GM19025 (cell line): ENCODE data around the gene RBM33.

Experiments
- ATAC-seq: cut with Tn5 transposase; IDR thresholded peaks from one replicate; pipeline ENCODE4 v1.9.1; 2021; ENCODE audit warnings: mild to moderate bottlenecking, low read depth, moderate library complexity; ENCODE audit not compliant: unreplicated experiment

Gene RBM33

DNA sequence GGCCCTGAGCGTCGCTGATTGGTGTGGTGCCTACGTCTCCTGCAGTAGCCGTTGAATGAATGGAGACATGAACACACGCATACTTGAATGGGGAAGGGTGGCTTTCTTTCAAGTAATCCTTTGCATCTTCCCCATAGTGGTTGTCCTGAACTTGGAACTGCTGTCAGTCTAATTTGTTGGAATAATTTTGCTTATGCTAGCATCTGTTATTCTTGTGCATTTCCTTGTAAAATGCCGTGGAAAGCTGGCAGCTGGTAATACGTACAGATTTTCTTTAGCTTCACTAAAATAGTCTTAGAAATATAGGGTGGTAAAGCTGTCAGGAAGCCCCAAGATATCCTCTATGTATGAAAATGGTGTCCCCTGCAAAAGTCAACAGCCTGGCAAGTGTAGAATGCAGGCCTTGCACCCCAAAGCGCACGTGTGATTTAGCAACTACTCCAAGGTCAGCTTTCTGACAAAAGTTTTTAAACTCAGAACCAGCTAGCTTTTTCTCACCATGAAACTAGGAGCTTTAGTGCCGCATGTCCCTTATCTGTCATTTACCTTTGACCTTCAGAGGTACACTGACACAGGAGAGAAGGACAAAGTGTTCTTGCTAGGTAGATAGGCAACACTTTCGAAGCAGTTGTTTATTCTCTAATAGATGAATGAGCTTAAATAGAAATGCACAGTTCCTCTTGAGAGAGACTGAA, 70.8 kb downstream of the RBM33 start:
- ATAC-seq = no peak

DNA sequence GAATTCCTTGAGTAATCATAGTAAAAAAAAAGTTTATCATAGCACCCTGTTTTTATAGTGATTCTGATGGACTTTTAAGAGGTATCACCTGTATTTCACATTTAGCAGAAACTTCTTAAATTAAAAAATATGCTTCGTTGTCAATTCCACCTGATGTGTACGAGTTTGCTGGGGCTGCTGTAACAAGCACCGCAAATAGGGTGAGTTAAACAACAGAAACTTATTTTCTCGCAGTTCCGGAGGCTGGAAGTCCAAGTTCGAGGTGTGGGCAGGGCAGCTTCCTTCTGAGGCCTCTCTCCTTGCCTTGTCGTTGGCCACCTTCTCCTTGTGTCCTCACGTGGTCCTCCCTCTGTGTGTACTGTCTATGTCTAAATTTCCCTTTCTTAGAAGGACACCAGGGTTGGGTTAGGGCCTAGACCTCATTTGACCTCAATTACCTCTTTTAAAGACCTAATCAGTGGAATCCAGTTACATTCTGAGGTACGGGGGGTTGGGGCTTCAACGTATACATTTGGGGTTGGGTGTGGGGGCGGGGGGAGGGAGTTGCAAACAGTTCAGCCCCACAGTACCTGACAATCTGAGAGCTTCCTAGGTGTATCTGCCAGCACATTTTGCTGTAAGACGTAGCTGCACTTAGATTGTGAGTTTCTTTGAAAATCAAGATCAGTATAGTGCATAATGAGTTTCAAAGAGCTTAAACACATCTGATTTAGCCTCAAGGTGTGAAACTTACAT, 72.7 kb downstream of the RBM33 start:
- ATAC-seq = no peak

DNA sequence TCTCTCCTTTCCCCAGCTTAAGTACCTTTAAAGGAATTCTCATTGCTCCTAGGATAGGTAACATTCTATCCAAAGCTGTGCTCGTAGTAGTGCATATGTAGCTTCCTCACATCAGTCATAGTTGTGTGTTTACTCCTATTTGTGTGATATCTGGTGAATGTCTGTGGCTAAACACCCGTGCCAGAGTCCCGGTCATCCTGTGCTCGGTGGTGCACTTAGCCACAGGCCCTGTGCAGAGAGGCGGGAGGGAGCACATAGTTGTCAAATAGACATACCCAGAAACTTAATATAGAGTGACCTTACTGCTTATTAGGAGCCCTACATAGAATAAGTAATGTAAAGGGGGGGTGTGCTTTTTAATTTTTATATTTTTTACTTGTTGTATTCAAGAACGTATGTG, 76.6 kb downstream of the RBM33 start:
- ATAC-seq = no peak

DNA sequence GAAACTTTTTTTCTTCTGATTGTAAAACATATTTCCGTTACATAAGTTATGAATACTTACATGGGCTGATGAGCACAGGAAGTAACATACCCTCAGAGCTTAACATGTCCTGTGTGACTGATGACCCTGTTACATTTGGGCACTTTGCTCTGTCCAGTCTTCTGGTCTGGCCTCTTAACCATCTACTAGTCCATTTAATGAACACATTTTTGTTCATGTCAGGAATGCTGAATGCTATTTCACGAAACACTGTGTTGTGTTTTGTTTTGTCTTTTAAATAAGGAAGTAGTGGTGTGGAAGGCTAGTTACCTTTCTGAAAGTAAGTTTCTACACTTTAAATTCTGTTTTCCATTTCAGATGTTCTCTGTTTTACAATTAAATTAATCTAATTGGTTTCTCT, 77.7 kb downstream of the RBM33 start:
- peak; percentile 48 for ATAC-seq

DNA sequence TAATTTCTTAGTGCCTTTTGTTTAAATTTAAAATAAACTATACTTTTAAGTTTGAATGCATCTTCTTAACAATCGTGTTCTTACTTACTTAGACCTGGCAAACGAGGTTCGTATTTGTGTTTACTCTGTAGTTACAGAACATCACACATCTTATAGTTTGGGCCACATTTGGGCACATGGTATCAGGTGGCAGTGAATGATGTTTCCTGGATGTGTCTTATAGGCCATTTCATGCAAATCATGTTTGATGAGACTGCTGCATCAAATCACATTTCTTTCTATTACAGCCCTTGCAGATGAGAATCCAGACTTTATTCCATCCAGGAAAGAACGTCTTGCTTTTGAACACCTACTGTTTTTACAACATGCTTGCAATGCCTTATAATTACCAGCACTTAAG, 78.5 kb downstream of the RBM33 start:
- ATAC-seq = no peak

DNA sequence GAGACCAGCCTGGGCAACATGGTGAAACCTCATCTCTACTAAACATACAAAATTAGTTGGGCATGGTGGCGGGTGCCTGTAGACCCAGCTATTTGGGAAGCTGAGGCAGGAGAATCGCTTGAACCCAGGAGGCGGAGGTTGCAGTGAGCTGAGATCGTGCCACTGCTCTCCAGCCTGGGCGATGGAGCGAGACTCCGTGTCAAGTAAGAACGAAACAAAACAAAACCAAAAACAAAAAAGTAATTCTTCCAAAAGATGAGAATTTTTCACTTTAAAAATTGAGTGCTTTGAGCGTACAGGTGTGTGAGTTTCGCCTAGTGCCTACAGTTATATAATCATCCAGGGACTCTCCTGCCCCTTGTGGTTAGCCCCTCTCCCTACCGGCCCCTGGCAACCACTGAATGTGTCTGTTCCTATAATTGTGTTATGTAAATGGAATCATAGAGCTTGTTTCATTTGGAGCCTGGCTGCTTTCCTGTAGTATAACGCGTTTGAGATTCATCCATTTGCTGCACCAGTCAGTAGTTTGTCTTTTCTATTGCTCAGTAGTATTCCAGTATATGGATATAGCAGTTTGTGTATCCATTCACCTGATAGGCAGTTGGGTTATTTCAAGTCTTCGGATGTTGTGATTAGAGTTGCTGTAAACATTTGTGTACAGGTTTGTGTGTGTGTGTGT, 80.0 kb downstream of the RBM33 start:
- peak; percentile 51 for ATAC-seq

DNA sequence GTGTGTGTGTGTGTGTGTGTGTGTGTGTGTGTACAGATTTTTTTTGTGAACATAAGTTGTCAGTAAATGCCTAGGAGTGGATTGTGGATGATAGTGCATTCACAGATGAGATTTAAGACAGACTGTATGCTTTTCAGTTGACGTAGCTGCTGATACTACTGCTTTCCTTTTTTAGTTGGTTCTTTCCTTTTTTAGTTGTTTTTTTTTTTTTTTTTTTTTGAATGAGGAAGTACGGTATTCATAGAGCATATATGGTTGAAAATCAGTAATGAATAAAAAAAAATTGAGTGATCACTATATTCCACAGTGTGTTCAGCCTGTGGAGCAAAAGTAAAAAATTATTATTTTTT, 80.5 kb downstream of the RBM33 start:
- no peak for ATAC-seq

DNA sequence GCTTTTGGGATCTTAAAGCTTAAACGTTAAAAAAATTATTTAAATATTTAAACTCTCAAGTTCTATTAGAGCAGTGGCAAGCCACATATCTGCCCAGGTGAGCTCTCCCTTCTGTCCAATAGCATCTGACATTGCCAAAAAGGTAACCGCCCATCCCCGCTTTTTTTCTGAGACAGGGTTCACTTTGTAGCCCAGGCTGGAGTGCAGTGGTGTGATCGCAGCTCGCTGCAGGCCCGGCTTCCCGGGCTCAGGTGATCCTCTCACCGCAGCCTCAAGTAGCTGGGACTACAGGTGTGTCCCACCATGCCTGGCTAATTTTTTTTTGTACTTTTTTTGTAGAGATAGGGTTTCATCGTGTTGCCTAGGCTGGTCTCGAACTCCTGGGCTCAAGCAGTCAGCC, 83.2 kb downstream of the RBM33 start:
- ATAC-seq = no peak

DNA sequence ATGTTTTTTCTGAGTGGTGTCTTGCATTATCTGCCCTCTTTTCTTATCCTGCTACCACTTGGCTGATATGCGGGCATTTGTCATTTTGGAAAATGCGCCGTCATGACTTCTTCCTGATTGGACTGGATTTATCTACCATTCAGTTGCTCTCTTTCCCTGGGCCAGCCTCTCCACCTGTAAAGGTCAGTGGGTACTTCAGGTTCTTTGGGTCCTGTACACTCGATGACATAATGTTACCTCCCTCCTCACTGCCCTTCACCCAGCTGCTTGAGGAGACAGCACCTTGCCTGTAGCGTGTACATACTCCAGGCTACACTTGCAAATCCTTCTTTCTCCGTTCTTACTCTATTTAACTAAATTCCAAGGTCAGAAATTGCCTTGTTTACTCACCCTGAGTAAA, 83.7 kb downstream of the RBM33 start:
- ATAC-seq = no peak

DNA sequence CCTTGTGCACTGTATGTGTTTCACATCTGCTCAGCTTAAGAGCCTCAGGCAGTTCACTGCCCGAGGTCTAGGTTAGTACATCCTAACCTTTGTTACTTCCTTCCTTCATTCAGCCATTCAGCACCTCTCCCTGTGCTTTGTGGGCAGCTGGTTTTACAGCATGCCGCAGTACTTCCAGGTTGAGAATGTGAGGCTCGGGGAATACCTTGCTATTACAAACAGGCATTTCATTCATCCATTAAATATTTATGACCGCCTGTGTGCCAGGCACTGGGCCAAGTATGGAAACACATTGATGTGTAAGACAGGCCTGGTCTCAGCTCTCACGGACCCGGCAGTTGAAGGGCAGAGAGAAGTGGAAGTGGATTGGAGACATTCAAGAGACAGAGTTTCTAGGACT, 85.4 kb downstream of the RBM33 start:
- no peak for ATAC-seq

DNA sequence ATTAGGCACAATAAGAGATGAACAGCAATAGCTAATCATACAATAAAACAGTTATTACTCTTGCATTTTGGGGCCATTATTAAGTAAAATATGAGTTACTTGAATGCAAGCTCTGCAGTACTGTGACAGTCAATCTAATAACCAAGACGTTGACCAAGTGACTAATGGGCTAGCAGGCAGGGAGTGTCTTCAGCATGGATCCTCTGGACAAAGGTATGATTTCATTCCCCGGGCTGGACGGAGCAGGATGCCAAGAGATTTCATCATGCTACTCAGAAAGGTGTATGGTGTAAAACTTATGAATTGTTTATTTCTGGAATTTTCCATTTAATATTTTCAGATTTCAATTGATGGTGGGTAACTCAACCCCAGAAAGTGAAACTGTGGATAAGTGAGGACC, 86.9 kb downstream of the RBM33 start:
- no peak for ATAC-seq

DNA sequence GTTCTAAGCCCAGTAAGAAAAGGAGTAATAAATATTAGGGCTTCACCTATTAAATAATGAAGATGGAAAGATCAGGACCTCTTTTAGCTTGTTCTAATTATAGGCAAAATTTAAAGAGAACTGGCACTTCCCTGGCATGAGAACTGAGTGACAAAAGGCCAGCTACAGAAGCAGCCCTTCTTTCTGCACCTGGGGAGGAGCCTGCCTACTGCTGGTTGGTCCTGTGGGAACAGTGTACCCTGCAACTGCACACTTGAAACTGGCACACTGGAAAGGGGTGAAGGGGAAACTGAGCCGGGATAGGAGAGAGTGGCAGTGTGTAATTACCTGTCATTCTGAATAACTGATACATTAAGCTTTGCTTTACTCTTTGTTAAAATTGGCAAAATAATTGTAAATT, 87.4 kb downstream of the RBM33 start:
- no peak for ATAC-seq

DNA sequence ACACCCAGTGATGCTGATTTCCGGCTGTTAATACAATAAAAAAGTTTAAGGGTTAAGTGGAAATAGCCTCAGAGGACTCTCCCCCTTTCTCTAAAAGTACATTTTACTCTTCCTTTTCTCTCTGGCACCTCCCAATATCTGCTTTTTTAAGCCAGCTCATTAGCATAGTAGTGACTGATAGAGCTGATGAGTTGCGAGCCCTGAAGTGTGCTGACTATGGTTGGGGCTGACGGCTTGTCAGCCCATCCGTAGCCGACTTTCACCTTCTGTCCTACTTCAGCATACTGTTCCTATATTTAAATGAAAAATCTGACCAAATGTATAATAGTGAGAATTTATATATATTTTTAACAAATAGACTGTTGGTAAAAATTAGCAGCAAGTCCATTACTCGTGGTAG, 87.8 kb downstream of the RBM33 start:
- ATAC-seq = no peak

DNA sequence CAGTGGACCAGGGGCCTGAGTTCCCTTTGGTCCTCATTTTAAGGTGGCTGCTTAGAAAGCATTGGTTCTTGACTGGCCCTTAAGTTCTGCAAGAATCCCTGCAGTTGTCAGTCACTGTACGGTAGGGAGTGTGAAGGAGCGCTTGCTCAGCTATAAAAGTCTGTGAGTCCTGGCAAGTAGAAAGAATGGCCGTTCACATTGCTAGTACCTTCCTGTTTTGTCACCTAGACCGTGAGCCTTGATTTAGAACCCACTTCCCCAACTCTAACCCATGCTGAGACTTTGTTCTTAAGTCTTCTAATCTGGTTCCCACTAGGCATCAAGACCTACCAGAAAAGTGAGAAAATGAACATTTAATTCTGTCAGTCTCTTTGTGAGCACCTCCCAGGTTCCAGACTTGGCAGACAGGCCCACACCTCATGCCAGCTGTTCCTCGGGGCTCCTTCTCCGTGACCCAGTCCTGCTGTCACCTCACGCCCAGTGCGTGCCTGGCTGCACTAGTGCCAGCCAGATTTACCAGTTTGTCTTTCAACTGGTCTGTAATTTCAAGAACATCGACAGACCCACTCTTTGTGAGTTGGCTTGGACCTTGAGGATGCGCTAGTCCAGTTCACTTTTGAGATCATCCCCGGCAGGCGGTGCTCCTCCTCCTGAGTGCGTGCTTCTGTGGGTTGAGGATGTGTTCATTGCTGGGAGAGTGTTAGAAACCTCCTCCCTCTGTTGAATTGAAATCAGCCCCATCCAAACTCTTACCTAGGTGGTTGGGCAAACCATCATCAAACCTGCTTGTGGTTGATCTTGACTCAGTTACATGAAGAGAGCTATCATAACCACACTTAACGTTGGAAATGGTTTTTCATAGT, 89.4 kb downstream of the RBM33 start:
- no peak for ATAC-seq

DNA sequence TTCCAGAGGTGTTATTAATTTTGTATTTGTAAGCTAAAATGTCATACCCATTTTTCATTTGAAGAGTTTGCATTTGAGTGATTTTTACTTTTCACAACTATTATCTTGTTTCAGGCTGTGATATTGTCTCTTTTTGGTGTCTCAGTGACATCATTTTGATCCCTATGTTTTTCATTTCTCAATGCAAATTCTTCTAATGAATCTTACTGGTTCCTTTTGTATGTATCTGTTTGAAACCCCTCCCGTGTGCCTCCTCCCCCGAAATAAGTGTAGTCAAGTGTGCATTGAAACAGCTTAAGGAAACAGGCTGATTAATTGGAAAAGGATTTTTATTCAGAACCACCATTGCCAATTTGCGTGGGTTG, 90.0 kb downstream of the RBM33 start:
- ATAC-seq = no peak

DNA sequence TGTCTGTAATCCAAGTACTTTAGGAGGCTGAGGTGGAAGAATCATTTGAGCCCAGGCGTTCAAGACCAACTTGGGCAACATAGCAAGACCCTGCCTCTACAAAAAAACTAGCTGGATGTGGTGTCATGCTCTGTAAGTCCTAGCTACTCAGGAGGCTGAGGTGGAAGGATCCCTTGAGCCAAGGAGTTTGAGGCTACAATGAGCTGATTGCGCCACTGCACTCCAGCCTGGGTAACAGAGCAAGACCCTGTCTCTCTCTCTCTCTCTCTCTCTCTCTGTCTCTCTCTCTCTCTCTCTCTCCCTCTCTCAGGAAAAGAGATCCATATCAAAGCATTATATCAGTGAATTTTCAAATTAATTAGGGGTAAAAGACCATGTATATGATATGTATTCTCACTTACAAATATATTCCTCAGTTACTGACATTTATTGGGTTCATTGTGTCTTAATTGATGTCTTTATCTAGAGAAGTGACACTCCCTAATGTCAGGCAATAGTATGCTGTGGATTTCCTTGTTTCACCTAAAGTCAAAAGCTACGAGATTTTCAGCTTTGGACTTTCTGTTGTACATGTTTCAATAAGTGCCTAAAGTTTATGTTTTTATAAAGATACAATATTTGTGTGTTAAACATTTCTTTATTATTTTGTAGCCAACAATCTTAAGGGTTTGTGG, 91.1 kb downstream of the RBM33 start:
- no peak for ATAC-seq

DNA sequence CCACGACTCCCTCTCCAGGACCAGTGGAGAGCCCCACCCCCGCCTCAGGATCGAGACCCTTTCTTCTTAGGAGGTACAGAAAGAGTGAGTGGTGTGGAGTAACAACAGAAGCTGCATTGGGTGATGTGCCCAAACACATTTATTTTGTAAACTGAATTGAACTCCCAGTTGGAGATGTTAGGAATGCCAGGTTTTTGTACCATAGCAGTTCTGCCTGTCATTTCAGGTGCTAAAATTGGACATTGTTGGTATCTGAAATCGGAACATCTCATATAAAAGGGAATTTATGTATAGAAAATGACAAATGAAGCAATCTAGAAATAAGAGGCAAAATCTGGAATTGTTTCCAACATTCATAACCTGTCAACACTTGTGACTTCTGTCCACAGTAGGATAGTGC, 93.1 kb downstream of the RBM33 start:
- ATAC-seq = no peak

DNA sequence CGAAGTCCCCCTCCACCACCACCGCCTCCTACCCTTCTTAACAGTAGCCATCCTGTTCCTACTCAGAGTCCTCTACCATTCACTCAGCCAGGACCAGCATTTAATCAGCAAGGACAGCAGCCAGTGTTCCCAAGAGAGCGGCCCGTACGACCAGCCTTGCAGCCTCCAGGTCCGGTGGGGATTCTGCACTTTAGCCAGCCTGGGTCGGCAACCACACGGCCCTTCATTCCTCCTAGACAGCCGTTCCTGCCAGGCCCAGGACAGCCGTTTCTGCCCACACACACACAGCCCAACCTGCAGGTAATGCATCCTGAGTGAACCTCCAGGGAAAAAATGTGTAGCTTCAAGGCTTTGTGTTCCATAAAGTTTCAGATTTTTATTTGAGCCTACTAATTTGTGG, 93.6 kb downstream of the RBM33 start:
- ATAC-seq = no peak

DNA sequence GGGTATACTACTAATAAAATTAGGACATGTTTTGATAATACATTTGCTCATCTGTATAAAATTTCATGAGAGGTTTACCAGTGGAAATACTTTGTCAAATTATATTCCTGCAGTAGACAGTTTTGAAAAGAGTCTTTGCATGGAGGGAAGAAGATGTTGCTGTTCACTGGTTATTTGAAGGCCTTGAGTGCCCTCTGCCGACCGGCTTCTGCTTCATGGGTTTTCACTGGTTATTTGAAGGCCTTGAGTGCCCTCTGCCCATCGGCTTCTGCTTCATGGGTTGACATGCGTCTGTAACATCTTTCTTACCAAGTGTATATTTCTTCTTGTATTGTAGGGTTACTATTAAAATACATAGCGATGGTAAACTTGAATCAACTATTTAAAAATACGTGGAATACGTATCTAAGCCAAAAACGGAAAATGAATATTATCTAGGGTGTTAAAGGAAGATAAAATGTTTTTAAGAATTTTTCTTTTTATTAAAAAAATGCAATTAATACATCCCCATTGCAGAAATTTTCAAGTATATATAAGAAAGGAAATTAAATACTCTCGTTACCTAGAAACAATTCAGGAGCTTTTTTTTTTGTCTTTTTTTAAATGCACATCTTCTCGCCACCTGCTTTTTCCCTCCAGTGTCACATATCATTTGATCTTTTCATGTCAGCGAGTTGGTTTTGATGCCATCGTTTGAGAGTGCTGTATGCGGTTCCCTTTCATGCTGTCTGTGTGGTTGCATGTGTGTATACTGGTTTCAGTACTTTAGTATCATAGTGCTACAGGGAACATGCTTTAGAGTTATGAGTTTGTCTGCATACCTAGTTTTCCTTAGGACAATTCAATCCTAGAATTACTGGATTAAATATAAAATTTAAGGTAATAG, 94.4 kb downstream of the RBM33 start:
- peak; percentile 56 for ATAC-seq
